Smooth muscle cell (in vitro differentiated cells): ENCODE measurements around the gene DDIT4. TPM values are rescaled to one million over a fixed set of nuclear protein-coding genes. Genes with fewer than 3 reads are reported as not detected.
"Not testable (repeated sequence)": the region's sequence is repeated elsewhere in the genome, so short reads cannot be mapped to it uniquely, and the experiment has no call there.

ENCODE experiments used
- DNase-seq: peaks from one replicate; lab custom pipeline; 2025; ENCODE audit not compliant: unreplicated experiment; lab: John Stamatoyannopoulos, UW
- H2AFZ ChIP-seq: fragments of 200-600 bp; sonication (generic); 2 replicates; pipeline ENCODE4 v1.6.0; 2016; ENCODE audit warnings: antibody characterized with exemption, low read depth, mild to moderate bottlenecking
- H3F3A ChIP-seq: fragments of 200-600 bp; sonication (generic); 2 replicates; pipeline ENCODE4 v1.6.0; 2017; ENCODE audit warnings: antibody characterized with exemption, low read depth
- H3K27ac ChIP-seq: fragments of 200-600 bp; sonication (generic); 2 replicates; pipeline ENCODE4 v1.5.1; 2016; ENCODE audit warnings: low read depth, mild to moderate bottlenecking
- H3K27me3 ChIP-seq: fragments of 200-600 bp; sonication (generic); 2 replicates; pipeline ENCODE4 v1.6.1; 2016; ENCODE audit warnings: low read depth, mild to moderate bottlenecking
- H3K36me3 ChIP-seq: fragments of 200-600 bp; sonication (generic); 2 replicates; pipeline ENCODE4 v1.5.1; 2016; ENCODE audit warnings: low read depth
- H3K4me1 ChIP-seq: fragments of 200-600 bp; sonication (generic); 2 replicates; pipeline ENCODE4 v1.5.1; 2016; ENCODE audit warnings: low read depth
- H3K4me2 ChIP-seq: fragments of 200-600 bp; sonication (generic); 2 replicates; pipeline ENCODE4 v1.6.0; 2016; ENCODE audit warnings: mild to moderate bottlenecking
- H3K4me3 ChIP-seq: fragments of 200-600 bp; sonication (generic); 2 replicates; pipeline ENCODE4 v1.5.1; 2016; ENCODE audit warnings: mild to moderate bottlenecking
- H3K79me2 ChIP-seq: fragments of 200-600 bp; sonication (generic); 2 replicates; pipeline ENCODE4 v1.6.0; 2016; ENCODE audit warnings: low read depth, mild to moderate bottlenecking
- H3K9ac ChIP-seq: fragments of 200-600 bp; sonication (generic); 2 replicates; pipeline ENCODE4 v1.6.0; 2016; ENCODE audit warnings: low read depth
- H3K9me3 ChIP-seq: fragments of 200-600 bp; sonication (generic); replicated peaks from 2 replicates; pipeline ENCODE4 v1.5.1; 2016; ENCODE audit warnings: low read depth
- H4K20me1 ChIP-seq: fragments of 200-600 bp; sonication (generic); 2 replicates; pipeline ENCODE4 v1.6.0; 2016; ENCODE audit warnings: low read depth
- WGBS: methylation state at CpG from one replicate; pipeline ENCODE4 v1.1.7; 2016; ENCODE audit warnings: low lambda C conversion rate; 5-methylcytosine and 5-hydroxymethylcytosine counted together
- polyA plus RNA-seq: library from polyadenylated mRNA; unstranded; fragments of >200 nt; fragmentation: Nextera tagmentation; extraction: Ambion mirVana; gene quantifications from 2 replicates; pipeline ENCODE4 v1.2.1, GENCODE V29; 2016
- total RNA-seq: library from RNA; depleted of rRNA; stranded (reverse); fragments of >200 nt; gene quantifications from 2 replicates; pipeline ENCODE4 v1.2.3, GENCODE V29; 2014
- TF ChIP-seq, protein P1 (sequence below): fragments of 200-600 bp; sonication (generic); IDR thresholded peaks from 2 replicates; pipeline ENCODE4 v1.5.1; 2017; ENCODE audit warnings: borderline replicate concordance, mild to moderate bottlenecking, antibody characterized with exemption; ENCODE audit not compliant: insufficient read depth, poor library complexity, severe bottlenecking

DDIT4 gene
- total and polyA plus RNA-seq, 2 experiments from 2014 or later = 198 to 248 TPM

DNA sequence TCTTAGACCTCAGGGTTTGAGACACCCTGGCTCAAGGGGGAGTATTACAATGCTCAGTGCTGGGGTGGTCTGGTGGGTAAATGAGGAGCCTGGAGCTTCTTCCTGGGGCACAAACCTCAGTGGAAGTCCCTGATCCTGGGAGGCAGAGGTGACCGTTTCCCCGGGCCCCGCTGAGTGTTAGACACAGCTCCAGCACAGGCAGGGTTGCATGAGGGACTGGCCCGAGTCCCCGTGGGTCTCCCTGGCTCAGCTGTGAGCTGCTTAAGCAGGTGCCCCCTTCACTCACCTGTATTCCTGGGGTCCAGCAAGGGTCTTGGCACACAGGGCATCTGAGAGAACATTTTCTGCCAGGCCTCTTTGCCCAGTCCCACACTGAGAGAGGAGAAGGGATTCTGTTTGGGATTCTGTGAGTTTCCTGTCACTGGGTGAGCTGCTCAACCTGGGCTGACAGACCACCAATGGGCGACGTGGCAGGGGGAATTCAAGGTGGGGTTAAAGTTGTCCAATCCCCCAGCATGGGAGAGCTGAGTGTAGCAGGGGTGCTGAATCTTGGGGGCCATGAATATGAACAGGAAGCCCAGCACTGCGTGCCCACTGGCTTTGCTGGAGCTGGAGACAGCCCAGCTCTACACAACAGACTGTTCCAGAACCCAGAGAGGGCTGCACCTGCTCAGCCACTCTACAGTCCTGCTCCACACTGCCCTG, 29.9 kb downstream of the DDIT4 start:
- H4K20me1 ChIP-seq = no peaks in the 10 kb centered on the region
- no peaks in the 10 kb centered on the region for H3K27me3 ChIP-seq
- no peaks in the 10 kb centered on the region for H3F3A ChIP-seq
- H3K4me2 ChIP-seq = no peak overlapping the region
- TF ChIP-seq, protein P1, sequence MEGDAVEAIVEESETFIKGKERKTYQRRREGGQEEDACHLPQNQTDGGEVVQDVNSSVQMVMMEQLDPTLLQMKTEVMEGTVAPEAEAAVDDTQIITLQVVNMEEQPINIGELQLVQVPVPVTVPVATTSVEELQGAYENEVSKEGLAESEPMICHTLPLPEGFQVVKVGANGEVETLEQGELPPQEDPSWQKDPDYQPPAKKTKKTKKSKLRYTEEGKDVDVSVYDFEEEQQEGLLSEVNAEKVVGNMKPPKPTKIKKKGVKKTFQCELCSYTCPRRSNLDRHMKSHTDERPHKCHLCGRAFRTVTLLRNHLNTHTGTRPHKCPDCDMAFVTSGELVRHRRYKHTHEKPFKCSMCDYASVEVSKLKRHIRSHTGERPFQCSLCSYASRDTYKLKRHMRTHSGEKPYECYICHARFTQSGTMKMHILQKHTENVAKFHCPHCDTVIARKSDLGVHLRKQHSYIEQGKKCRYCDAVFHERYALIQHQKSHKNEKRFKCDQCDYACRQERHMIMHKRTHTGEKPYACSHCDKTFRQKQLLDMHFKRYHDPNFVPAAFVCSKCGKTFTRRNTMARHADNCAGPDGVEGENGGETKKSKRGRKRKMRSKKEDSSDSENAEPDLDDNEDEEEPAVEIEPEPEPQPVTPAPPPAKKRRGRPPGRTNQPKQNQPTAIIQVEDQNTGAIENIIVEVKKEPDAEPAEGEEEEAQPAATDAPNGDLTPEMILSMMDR = no peak
- no peak overlapping the region for H3K27ac ChIP-seq
- no peaks in the 10 kb centered on the region for H3K9me3 ChIP-seq
- 97% methylated on average over 8 of the region's 8 CpGs for WGBS
- peaks cover under 1% of the 10 kb centered on the region for H3K4me1 ChIP-seq
- no peaks in the 10 kb centered on the region for H3K36me3 ChIP-seq
- H3K4me3 ChIP-seq = no peak overlapping the region
- H3K9ac ChIP-seq = no peak overlapping the region
- DNase-seq = no peak
- no peaks in the 10 kb centered on the region for H3K79me2 ChIP-seq
- no peak overlapping the region for H2AFZ ChIP-seq

DNA sequence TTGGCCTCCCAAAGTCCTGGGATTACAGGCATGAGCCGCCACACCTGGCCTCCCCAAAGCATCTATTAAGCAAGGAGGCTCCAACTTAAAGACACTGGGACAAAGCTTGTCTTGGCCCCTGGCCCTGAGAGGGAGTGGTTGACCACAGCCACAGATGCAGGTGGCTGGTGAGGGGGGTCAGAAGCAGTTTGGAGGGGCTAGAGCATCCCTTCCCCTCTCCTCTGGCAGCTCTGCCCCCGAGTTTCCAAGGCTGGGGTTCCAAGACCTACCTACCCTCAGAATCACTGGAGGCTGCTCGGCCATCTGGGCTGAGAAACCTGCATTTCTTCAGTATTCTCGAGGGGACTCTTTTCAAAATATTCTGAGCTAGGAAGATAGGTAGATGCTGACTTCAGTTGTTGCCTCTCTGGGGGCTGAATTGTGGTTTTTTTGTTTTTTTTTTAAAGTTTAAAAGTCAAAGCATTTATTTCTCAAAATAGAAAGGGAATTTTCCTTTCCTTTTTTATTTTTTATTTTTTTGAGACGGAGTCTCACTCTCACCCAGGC, 32.6 kb downstream of the DDIT4 start:
- Histone ChIP-seq H3K9me3 (no peaks in the 10 kb centered on the region), H3K4me1 (no peaks in the 10 kb centered on the region), H3K79me2 (no peaks in the 10 kb centered on the region), H3K4me3 (no peak overlapping the region), H4K20me1 (no peaks in the 10 kb centered on the region), H2AFZ (no peak overlapping the region), H3F3A (no peaks in the 10 kb centered on the region), H3K9ac (no peak overlapping the region), H3K27me3 (no peaks in the 10 kb centered on the region), H3K4me2 (no peak overlapping the region), H3K36me3 (no peaks in the 10 kb centered on the region), H3K27ac (no peak overlapping the region)
- 92% methylated on average over 5 of the region's 5 CpGs for WGBS
- TF ChIP-seq, protein P1 = no peak
- DNase-seq = no peak

GRCh38 chr10:72307711-72308110, 34.0 kb downstream of the DDIT4 start:
- H2AFZ ChIP-seq, H3K36me3 ChIP-seq, H3K9me3 ChIP-seq, H3F3A ChIP-seq, H3K79me2 ChIP-seq, H3K27me3 ChIP-seq, DNase-seq, H4K20me1 ChIP-seq, H3K4me2 ChIP-seq, H3K9ac ChIP-seq, H3K4me3 ChIP-seq, H3K4me1 ChIP-seq: not testable (repeated sequence)
- H3K27ac ChIP-seq = peak overlapping the region; percentile 90
- WGBS = 96% methylated on average over 7 of the region's 7 CpGs

GRCh38 chr10:72308320-72308987, 34.7 kb downstream of the DDIT4 start:
- H3K4me1 ChIP-seq = no peaks in the 10 kb centered on the region
- H3K27me3 ChIP-seq = no peaks in the 10 kb centered on the region
- H2AFZ ChIP-seq = peak overlapping the region; percentile 57
- peak overlapping the region; percentile 45 for H3K4me2 ChIP-seq
- H3K4me3 ChIP-seq = no peak overlapping the region
- 44% methylated on average over 7 of the region's 7 CpGs for WGBS
- no peaks in the 10 kb centered on the region for H3K79me2 ChIP-seq
- no peak for DNase-seq
- H3K36me3 ChIP-seq = no peaks in the 10 kb centered on the region
- peak overlapping the region; percentile 53 for H3K9ac ChIP-seq
- TF ChIP-seq, protein P1 = no peak
- no peaks in the 10 kb centered on the region for H3K9me3 ChIP-seq
- peak overlapping the region; percentile 90 for H3K27ac ChIP-seq
- H4K20me1 ChIP-seq = no peaks in the 10 kb centered on the region
- H3F3A ChIP-seq = no peaks in the 10 kb centered on the region
